GM12801 (cell line): ENCODE measurements around the gene ZMPSTE24.

Source experiments
- TF ChIP-seq, protein P1 (sequence below): IDR thresholded peaks from one replicate; pipeline ENCODE4 v1.5.1; 2011; ENCODE audit warnings: control low read depth; ENCODE audit not compliant: insufficient read length; ENCODE audit errors: extremely low read depth

ZMPSTE24 gene

DNA sequence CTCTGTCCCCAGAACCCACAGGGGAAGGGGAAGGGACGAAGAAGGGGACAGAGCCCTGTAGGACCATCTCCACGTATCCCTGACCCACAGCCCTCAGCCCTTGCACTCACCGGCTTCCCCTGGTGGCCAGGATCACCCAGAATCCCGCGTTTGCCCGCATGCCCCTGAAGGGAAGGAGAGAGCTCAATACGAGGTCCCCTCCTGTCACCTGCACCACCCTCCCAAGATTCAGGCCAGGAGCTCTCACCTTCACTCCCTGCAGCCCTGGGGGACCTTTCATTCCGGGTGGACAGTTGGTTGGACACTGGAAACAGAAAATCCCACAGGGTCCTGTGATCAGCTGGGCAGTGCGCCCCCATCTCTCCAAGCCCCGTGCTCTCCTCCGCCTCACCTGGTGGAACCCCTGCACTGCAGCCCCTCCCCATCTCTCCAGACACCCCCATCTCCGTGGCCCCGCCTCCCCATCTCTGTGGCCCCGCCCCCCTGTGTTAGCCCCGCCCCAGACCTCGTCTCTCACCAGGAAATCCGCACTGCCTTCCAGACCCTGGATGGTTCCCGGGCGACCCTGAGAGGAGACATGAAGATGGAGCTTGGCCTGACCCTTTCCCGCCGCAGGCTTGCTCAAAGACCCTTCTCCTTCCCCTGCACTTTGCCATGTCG, 53.1 kb downstream of the ZMPSTE24 start:
- TF ChIP-seq, protein P1, sequence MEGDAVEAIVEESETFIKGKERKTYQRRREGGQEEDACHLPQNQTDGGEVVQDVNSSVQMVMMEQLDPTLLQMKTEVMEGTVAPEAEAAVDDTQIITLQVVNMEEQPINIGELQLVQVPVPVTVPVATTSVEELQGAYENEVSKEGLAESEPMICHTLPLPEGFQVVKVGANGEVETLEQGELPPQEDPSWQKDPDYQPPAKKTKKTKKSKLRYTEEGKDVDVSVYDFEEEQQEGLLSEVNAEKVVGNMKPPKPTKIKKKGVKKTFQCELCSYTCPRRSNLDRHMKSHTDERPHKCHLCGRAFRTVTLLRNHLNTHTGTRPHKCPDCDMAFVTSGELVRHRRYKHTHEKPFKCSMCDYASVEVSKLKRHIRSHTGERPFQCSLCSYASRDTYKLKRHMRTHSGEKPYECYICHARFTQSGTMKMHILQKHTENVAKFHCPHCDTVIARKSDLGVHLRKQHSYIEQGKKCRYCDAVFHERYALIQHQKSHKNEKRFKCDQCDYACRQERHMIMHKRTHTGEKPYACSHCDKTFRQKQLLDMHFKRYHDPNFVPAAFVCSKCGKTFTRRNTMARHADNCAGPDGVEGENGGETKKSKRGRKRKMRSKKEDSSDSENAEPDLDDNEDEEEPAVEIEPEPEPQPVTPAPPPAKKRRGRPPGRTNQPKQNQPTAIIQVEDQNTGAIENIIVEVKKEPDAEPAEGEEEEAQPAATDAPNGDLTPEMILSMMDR, result no peak

DNA sequence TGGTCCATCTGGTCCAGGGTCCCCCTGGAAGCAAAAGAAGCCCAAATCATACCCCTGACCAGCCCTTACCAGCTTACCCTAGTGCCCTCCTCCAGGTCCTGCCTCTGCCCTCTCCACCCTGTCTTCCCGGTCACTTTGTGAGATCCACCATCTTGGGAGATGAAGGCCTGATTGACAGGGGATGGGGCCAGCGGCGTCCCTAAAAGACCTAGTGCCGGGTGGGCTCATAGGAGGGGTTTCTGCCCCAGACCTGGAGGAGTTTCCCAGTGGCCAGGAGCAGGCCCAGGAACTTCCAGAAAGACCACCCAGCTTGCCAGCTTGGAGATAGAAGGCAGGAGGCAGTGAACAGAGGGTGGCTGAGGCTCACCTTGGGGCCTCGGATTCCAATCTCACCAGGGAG, 53.7 kb downstream of the ZMPSTE24 start:
- TF ChIP-seq, protein P1, result no peak

DNA sequence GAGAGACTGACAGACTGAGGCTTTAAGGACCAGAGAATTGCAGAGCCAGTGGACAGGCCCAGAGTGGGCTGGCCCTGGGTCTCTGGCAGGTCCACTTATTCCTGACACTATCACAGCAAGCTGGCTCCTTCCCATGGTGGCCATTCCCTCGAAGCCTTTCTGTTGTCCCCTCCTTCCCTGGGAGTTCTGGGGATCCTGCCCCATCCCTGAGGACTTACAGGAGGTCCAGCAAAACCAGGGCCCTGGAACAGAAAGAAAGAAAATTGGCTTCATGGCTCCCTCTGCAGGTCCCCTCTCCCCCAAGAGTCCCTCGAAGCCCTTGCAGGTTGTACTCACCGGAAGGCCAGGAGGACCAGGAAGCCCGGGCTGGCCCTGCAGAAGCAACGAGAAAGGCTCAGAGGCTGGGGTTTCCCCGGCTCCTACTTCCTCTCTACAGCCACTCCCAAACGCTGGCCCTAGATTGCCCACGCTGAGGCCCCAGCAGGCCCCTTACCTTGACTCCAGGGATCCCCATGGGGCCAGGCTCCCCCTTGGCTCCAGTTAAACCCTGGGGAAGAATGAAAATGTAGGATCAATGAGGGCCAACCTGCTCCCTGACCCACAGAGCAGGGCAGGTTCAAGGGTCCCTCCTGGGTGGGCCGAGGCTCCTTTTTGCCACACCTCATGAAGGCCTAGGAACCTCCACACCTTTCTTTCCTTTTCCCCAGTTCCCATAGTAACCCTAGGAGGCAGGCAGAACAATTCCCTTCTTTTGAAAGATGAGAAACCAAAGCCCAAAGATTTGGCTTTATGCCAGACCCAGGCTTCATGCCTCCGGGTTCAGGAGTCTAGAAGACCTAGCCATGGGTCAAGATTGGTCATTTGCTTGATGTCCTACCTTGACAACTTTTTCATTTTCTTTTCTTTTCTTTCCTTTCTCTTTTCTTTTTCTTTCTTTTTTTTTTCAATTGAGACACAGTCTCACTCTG, 54.5 kb downstream of the ZMPSTE24 start:
- TF ChIP-seq, protein P1, result no peak

DNA sequence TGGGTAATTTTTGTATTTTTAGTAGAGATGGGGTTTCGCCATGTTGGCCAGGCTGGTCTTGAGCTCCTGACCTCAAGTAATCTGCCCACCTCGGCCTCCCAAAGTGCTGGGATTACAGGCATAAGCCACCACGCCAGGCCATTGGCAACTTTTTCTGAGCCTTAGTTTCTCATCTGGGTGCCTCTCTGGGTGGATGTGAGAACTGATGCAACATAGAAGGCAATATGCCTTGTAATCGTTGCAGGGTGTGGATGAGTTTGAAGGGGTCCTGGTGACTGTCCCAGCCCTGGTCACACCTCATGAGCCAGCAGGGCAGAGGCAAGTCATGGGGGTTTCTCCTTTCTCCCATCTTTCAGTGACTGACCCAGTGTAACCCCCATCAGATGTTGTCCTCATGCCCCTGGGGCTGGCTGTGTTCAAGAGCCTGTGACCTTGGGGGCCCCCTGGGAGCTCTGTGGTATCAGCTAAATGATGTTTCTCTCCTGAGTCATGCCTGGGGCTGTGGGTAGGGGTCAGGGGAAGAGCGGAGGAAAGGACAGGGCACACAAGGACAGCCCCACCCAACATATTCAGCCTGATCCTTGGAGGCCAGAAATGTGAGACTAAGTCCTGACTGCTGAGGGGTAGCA, 55.4 kb downstream of the ZMPSTE24 start:
- TF ChIP-seq, protein P1, result no peak

DNA sequence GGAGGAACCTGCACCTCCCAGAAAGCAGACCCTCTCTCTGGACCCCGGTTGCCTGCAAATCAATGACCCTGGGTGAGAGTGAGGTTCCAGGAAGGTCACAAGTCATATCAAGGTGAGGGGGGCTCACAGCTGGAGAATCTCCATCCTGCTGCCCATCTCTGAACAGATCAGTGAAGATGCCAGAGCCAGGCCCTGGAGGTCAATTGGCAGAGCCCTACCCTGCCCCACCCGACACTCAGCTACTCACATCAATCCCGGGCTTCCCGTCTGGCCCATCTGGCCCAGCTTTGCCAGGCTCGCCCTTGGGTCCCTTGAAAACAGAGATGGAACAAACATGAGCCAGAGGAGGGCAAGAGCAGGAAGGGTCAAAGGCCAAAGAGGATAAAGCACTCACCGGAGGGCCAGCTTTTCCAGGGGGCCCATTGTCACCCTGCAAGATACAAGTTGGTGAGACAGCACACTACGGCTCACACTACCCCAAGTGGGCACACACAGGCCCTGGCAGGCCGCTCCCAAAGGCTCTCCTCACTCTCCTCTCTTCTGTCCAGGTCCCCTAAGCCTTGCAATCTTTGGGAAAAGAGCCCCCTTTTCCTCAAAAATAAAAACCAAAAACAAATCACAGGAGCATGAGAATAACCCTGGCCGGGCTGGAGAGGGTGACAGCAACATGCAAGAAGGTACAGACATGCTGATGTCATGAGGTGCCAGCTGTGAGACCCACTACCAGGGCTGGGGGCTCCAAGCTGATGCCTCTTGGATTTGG, 56.1 kb downstream of the ZMPSTE24 start:
- TF ChIP-seq, protein P1, result no peak

DNA sequence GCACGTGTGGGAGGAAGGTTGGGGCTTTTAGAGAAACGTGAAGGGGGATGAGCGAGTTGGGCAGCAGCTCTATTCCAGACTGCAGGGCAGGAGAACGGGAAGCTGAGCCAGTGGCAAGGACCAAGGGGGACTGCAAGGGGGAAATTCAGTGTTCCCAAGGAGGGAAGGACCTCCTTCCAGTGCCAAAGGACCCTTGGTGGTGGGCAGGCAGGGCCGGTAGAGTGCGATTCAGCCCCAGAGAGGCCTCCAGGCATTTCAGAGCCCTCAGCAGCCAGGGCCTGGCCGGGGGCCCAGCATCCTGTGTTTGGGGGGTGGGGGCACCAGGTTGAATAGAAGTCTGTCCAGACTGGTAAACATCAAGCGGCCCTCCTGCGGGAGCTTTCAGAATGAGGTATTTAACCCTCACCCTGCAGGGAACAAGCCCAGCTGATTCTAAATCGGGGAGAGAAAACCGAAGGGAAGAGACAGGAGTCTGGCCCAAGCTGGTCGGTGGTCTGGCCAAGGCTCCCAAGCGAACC, 56.7 kb downstream of the ZMPSTE24 start:
- TF ChIP-seq, protein P1, result no peak
